Measurements from ENCODE around the gene ACTN4. TPM values are rescaled to one million over a fixed set of nuclear protein-coding genes. Genes with fewer than 3 reads are reported as not detected.

ACTN4 gene
- total RNA-seq, 1 experiment from 2014 or later = 3,297 TPM

DNA sequence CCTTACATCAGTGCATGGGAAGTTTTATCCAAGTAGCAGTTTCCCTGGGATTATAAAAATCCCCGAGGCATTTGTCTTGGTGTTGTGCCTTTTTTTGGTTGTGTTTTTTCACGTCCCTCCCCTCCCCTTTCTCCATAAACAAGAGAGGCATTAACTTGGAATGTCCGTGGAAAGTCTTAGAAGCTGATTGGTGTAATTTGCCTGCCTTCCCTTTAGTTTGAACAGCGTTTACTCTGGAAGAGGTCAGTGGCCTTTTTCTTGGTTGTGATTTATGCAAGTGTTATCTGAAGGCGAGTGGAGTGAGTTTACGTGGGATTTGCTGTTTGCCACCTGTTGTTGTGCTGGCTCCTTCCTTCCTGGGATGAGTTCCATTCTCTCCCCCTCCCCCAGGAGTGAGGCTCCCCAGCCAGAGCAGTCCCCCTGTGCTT is 7.2 kb downstream of the ACTN4 start:
- POLR2A ChIA-PET = interaction anchor here (0.7 to 1.0 kb wide), 2 partner anchors 12 to 387 kb away, joined by 3 to 12 read pairs; no protein-coding TSS in a partner anchor
- no peak for DNase-seq (ENCODE audit: low read depth, low spot score)

DNA sequence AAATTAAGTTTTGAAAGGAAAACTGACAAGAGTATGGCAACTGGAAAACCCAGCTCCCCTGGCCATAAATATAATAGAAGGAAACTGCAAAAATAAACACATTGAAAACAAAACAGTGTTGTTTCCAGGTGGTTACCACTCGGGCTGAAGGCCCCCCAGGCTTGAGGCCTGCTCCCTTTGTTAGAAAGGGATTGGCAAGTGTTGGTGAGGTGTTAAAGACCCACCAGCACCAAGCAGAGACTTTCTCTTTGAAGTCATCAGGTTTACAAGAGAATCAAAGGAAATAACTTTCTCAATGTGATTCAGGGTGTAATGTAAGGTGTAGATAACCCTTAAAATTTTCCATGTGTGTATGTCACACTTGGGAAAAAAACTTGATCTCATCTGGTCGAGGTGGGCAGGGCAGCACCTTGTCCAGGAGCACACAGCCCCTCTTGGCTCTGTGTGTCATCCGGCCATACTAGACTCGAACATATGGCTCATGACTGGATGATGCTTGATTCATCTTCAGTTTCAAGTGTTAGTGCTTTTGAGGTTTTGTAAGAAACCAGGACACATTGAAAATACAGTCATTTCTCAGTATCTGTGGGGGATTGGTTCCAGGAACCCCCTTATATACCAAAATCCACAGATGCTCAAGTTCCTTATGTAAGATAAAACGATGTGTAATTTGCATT is 7.8 kb downstream of the ACTN4 start:
- BruUV-seq (replicated peaks) = no TSS peak
- DNase-seq (ENCODE audit: low read depth, low spot score) = no peak
- intact Hi-C loops (cut with micrococcal nuclease; ENCODE audit: unreplicated experiment) (loop anchor here (5.0 to 10.0 kb wide), 2 partner anchors 37 to 280 kb away; partner anchors contain the start of genes MRPS12 and SARS2), in situ Hi-C loops (cut with HindIII; ENCODE audit: low pct_unique_long_range_greater_than_20kb, low sequenced_read_pairs) (loop anchor here (25.0 kb wide), 2 partner anchors 1132 to 1682 kb away; partner anchors contain the start of genes C19orf47, LEUTX and PLD3)
- Histone ChIP-seq H3K4me1 (ENCODE audit: control insufficient read depth, insufficient read depth, low read length) (peaks cover 94% of the 10 kb centered on the region), H3K9me3 (ENCODE audit: control insufficient read depth, insufficient read depth, low read depth, low read length) (no peaks in the 10 kb centered on the region), H3K4me3 (ENCODE audit: low read depth in 2 of 2, low read length in 2 of 2) (peak overlapping the region; percentile 50 to 68; a peak in 3 of 4 replicates), H3K36me3 (ENCODE audit: control insufficient read depth, insufficient read depth, low read length) (peaks cover 23% of the 10 kb centered on the region; the same call in 1 of the 2 replicates), H3K27me3 (ENCODE audit: control insufficient read depth, insufficient read depth, low read length) (no peaks in the 10 kb centered on the region), H3K27ac (ENCODE audit: low read length) (peak overlapping the region; percentile 96)
- TF ChIP-seq TCF7L2 (IDR thresholded peaks at IDR 0.05; ENCODE audit: low read depth, low read length) (peak; percentile 99), POLR2AphosphoS5 (IDR thresholded peaks at IDR 0.05; ENCODE audit: low read depth, low read length) (no peak)
- ATAC-seq = no peak
- ChIA-PET POLR2A (interaction anchor here (1.0 to 2.0 kb wide), 2 partner anchors 11 to 38 kb away, joined by 3 to 6 read pairs; no protein-coding TSS in a partner anchor), CTCF (interaction anchor here (0.7 kb wide), 1 partner anchor 274 kb away, joined by 5 read pairs; no protein-coding TSS in a partner anchor)

More for the DNA sequence above, 7.2 kb downstream of the ACTN4 start:
- TF ChIP-seq, protein P1, sequence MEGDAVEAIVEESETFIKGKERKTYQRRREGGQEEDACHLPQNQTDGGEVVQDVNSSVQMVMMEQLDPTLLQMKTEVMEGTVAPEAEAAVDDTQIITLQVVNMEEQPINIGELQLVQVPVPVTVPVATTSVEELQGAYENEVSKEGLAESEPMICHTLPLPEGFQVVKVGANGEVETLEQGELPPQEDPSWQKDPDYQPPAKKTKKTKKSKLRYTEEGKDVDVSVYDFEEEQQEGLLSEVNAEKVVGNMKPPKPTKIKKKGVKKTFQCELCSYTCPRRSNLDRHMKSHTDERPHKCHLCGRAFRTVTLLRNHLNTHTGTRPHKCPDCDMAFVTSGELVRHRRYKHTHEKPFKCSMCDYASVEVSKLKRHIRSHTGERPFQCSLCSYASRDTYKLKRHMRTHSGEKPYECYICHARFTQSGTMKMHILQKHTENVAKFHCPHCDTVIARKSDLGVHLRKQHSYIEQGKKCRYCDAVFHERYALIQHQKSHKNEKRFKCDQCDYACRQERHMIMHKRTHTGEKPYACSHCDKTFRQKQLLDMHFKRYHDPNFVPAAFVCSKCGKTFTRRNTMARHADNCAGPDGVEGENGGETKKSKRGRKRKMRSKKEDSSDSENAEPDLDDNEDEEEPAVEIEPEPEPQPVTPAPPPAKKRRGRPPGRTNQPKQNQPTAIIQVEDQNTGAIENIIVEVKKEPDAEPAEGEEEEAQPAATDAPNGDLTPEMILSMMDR (IDR thresholded peaks at IDR 0.05) = no peak
- TF ChIP-seq TCF7L2 (IDR thresholded peaks at IDR 0.05; ENCODE audit: low read depth, low read length) (no peak), POLR2AphosphoS5 (IDR thresholded peaks at IDR 0.05; ENCODE audit: low read depth, low read length) (no peak), SIN3A (IDR thresholded peaks at IDR 0.05; ENCODE audit: borderline replicate concordance, insufficient read depth, low read depth, low read length) (no peak)
- TF ChIP-seq, protein P2, sequence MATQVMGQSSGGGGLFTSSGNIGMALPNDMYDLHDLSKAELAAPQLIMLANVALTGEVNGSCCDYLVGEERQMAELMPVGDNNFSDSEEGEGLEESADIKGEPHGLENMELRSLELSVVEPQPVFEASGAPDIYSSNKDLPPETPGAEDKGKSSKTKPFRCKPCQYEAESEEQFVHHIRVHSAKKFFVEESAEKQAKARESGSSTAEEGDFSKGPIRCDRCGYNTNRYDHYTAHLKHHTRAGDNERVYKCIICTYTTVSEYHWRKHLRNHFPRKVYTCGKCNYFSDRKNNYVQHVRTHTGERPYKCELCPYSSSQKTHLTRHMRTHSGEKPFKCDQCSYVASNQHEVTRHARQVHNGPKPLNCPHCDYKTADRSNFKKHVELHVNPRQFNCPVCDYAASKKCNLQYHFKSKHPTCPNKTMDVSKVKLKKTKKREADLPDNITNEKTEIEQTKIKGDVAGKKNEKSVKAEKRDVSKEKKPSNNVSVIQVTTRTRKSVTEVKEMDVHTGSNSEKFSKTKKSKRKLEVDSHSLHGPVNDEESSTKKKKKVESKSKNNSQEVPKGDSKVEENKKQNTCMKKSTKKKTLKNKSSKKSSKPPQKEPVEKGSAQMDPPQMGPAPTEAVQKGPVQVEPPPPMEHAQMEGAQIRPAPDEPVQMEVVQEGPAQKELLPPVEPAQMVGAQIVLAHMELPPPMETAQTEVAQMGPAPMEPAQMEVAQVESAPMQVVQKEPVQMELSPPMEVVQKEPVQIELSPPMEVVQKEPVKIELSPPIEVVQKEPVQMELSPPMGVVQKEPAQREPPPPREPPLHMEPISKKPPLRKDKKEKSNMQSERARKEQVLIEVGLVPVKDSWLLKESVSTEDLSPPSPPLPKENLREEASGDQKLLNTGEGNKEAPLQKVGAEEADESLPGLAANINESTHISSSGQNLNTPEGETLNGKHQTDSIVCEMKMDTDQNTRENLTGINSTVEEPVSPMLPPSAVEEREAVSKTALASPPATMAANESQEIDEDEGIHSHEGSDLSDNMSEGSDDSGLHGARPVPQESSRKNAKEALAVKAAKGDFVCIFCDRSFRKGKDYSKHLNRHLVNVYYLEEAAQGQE (IDR thresholded peaks at IDR 0.05; ENCODE audit: insufficient read depth in 1 of 2, low read depth in 2 of 2, low read length in 1 of 2) = no peak
- CTCF ChIA-PET = interaction anchor here (0.7 kb wide), 1 partner anchor 275 kb away, joined by 5 read pairs; no protein-coding TSS in a partner anchor
- intact Hi-C loops (cut with micrococcal nuclease; ENCODE audit: unreplicated experiment) (loop anchor here (5.0 to 10.0 kb wide), 4 partner anchors 38 to 280 kb away; partner anchors contain the start of genes MRPS12 and SARS2), in situ Hi-C loops (cut with HindIII; ENCODE audit: low pct_unique_long_range_greater_than_20kb, low sequenced_read_pairs) (loop anchor here (25.0 kb wide), 2 partner anchors 1133 to 1683 kb away; partner anchors contain the start of genes C19orf47, LEUTX and PLD3)
- H3K27me3 ChIP-seq (ENCODE audit: control insufficient read depth, insufficient read depth, low read length) = no peaks in the 10 kb centered on the region
- ATAC-seq = no peak; the same call in 1 of the 2 replicates
- H3K4me3 ChIP-seq (ENCODE audit: low read depth in 2 of 2, low read length in 2 of 2) = peak overlapping the region; percentile 50 to 68
- H3K36me3 ChIP-seq (ENCODE audit: control insufficient read depth, insufficient read depth, low read length) = peaks cover 23% of the 10 kb centered on the region; the same call in 1 of the 2 replicates
- H3K4me1 ChIP-seq (ENCODE audit: control insufficient read depth, insufficient read depth, low read length) = peaks cover 88% of the 10 kb centered on the region
- H3K27ac ChIP-seq (ENCODE audit: low read length) = peak overlapping the region; percentile 96
- BruUV-seq (replicated peaks) = no TSS peak
- H3K9me3 ChIP-seq (ENCODE audit: control insufficient read depth, insufficient read depth, low read depth, low read length) = no peaks in the 10 kb centered on the region

Measured in Panc1 (cell line).